HG03045 (cell line): ENCODE results near the gene ARL14.
A peak's percentile ranks its signal among the peaks of the same experiment; 100 is the strongest.

ENCODE experiments used
- ATAC-seq: cut with Tn5 transposase; IDR thresholded peaks from one replicate; pipeline ENCODE4 v1.9.1; 2021; ENCODE audit warnings: mild to moderate bottlenecking, moderate library complexity; ENCODE audit not compliant: unreplicated experiment

ARL14 gene

DNA sequence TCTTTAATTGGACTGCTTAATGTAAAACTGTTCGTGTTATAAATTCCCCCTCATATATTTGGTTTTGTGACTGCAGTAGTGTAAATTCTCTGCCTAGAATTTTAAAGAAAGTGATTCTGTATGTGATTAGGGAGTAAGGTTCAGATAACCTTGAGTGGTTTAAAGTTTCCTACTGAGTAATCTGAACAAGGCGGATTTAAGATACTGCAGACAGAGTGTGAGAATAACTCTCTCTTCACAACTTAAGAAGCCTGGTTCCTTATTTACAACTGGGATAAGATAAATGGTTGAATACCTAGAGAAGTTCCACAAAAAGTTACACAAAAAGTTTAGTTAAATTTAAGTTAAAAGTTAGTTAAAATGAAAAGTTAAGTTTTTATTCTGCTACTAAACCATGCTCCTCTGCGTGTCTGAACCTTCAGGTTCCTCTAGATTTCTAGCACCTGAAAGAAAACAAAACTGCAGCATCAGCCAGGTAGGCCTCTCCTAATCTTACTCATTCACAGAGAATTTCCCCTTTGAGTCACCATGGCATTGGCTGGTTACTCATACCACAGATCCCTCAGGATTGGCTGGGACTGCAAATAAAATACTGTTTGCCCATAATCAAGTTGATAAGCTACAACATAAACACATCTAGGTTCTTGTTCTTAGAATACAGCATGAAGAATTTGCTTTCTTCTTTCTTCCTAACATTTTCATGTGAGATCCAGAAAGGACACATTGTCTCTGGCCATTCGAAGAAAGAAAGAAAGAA lies at the start of gene ARL14:
ARL14 (plus strand) TSS at position 614 of the 757 bp plus-strand sequence. CDS start 187 bp downstream, outside the sequence.
- peak; percentile 49 for ATAC-seq

DNA sequence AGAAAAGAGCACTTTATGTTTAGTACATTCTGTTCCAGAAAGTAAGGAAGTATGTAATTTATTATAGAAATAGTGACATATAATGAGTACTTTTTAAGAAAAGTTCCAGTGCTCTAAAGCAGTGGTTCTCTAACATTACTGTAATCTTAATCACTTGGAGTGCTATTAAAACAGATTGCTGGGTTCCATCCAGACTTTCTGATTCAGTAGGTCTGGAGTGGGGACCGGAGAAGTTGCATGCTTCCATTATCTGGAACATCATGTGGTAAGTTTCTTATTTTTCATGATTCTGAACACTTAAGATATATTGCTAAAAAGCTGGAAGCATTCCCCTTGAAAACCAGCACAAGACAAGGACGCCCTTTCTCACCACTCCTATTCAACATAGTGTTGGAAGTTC lies 47.5 kb upstream of the ARL14 start:
- no peak for ATAC-seq

DNA sequence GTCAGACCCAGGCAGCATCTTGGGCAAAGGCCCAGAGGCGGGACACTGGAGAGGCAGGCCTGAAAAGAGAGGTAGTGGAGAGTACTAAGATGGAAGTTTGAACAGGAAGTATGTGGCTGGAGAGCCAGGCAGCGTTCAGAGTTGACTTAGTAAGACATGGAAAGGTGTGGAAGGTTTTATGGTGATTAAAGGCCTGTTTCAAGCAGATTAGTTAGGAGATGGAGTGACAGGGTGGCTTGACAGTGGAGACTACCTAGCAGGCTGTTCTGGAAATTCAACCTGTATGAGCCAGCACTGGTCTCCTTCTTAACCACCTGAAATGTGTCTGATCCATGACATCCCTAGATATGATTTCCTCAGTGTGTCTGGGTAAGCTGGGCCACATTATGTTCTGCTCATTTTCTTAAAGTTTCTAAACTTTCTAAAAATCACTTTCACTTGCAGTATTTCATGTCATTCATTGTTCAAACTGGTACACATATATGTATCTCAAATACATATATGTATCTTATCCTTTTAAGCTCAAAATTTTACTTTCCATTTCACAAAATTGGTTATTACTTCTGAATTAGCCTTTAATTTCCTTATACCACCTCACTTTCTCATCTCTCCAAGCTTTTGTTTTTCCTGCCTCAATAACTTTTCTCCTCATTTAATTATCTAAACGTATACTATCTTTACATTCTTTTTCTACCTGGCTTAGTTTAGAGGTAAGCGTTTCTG lies 43.4 kb upstream of the ARL14 start:
- ATAC-seq, result no peak

DNA sequence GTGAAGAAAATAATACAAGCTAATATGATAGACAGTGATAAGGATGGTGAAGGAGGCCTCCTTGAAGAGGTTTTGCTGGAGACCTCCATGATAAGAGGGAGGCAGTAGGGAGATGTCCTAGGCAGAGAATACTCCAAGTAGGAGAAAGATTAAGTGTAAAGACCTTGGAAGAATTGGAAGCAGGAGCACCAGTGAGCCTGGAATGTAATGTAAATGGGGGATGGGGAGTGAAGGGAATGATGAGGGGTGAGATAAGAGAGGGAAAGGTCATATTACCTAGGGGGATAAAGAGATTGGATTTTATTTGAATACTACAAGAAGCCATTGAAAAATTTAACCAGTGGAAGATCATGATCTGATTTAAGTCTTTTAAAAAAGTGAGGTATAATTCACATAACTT lies 41.7 kb upstream of the ARL14 start:
- no peak for ATAC-seq

DNA sequence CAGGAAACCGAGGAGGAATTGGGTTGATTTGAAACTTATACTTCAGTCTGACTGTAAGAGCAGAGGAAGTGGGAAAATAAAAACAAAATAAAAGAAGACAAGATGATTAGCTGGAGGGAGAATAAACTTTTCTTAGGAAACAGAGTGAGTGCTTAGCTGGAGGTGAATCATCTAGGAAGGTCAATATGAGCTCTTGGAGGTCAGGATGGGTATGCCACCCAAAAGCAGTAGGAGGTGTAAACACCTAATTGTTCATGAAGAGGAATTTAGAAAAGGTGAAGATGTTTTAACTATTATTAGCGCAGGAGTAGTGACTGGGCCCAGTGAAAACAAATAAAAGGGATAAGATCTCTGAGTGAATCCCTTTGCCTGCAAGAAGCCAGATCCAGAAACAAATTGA lies 39.9 kb upstream of the ARL14 start:
- ATAC-seq, result no peak

DNA sequence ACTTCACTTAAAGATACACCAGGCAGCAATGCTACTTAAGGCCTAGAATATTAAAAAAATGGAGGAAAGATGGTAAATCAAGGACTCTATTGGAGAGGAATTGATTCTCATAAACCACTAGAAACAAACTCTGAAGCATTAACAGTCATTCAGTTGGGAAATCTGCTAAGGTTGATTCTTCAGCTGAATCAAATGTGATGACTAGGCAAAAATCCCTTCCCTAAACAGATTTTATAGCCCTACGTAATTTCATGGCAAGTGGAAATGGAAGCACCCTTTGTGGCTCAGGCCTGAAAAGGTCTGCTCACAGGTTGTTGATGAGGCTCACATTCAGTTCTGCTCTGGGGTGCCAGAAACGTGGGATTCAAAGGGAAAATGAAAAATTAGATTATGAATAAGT lies 38.8 kb upstream of the ARL14 start:
- ATAC-seq, result no peak

DNA sequence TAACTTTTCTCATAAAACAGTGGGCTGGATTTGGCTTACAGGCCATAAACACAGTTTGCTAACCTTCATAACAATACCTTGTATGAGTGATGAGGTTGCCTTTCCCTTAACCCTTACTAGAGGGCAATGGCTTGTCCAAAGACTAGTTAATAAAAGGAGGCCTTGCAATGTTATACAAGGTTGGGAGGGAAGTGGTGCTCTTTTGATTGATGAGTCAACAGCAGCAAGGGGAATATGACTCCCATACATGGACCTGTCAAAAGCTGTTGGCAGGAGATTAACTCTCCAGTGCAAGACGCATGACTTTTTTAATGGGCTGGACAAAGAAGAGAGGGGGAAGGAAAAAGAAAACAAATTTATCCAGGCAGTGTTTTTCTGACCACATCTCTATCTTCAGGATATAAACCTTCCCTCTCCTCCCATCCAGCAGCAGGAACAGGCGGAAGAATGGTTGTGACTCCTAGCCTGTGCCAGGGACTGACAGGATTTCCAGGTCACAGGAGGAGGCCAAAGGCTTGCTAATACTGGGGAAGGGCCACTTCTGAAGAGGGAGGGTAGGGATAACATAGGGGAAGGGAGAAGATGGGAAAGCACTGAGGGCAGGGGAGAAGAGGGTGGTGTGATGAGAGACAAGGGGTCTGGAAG lies 35.2 kb upstream of the ARL14 start:
- ATAC-seq, result no peak

DNA sequence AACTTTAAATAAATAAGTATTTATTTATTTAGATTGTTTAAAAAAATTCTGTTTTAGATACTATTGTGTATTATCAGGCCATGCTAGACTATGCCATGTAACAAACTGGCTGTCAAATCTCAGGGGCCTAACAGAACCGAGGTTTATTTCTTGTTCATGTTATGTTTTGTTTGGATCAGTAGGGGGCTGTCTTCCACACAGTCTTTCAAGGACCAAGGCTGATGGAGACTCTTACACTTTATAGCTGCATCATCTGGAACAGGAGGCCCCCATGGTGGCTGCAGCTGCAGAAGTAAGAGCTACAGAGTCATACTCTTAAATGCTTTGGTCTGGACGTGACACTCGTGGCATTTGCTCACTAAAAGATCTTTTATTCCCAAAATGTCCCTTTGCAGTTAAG lies 33.0 kb upstream of the ARL14 start:
- no peak for ATAC-seq

DNA sequence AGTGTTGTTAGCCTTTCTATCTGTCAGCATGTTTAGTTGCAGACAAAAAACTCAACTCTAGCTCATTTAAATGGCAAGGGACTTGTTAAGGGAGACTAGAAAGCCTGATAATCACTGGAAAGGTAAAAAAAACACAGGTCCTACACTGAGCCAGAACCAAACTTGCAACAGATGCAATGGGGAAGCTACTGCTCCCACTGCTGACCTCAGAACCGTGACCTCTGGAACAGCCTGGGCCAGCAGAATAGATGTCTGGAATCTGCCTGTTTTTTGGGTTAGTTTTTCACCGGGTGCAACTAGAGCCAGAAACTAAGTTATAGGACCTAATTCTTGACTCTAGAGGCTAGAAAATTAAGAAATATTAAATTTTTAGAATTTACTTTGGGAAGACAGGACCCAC lies 32.5 kb upstream of the ARL14 start:
- ATAC-seq, result no peak

DNA sequence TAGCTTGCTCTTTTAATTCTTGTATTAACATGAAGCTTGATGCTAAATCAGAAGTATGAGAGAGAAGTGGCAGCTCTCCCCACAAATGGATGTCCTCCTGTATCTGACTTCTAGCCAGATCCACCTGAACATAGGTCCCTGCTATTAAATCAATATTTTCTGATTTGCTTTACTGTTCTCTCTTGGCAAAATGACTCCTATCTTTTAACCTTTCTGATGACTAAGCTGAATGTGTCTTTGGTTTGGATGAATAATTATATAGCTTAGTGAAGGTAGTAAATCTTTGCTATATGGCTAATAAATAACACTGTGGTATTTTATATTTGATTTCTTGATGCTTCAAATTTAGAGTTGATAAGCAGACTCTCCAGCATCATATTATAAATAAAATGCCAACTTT lies 28.3 kb upstream of the ARL14 start:
- no peak for ATAC-seq

DNA sequence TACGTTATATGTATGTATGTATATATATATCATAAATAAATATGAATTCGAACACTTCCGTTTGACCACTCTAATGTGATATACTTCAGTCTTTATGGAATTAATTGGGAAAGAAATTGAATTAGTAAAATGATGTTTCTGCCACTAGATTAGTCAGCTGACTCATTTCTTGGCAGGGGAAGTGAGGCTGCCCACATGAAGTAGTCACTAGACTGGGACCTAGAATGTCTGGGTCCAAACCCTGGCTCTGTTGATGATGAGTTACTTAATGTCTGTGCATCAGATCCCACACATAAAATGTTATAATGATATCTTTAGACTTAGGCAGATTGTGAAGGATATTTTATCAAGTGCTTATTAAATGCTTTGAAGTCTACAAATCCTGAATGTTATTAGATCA lies 27.4 kb upstream of the ARL14 start:
- no peak for ATAC-seq

DNA sequence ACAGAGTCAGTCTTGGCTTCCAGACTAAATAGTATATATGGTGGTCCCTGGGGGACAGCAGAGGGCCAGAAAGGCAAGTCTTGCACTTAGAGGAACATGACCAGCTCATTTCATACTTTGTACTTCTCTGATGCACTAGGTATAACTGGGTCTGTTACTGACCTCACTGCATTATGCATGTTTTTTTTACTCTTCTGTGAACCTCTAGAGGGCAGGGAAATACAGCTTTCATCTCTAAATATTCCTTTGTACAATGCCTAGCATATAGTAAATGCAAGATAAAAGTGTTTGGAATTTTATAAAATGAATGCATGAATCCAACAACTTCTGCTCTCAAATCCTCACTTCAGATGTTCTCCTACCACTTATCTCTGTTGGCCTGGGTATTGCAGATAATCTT lies 23.4 kb upstream of the ARL14 start:
- no peak for ATAC-seq

DNA sequence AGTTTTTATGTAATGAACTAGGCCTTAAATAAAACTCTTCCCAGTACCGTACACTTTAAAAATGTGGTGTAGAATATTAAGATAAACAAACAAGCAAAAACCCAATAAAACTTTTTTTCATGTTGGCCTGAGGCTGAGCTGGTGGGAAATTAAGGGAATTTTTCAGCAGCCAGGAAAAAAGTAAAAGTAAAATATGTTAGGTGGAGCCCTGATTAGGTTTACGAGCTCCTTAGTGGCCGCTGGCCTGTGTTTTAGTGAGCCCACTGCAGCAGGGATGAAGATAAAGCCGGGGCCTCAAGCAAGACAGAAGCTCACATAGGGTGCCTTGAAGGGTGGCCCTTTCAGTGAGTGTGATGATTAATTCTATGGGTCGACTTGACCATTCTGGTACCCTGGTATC lies 16.1 kb upstream of the ARL14 start:
- no peak for ATAC-seq

DNA sequence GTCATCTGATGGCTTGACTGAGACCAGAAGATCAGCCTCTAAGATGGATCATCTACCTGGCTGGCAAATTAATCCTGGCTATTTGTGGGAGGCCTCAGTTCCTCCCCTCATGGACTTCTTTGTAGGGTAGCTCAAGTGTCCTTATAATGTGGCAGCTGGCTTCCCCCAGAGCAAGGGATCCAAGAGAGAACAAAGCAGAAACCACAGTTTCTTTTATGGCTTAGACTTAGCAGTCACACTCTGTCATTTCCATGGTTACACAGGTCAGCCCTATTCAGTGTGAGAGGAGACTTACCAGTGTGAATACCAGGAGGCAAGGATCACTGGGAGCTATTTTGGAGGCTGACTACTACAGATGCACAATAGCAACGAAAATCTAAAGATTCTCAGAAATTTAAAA lies 15.3 kb upstream of the ARL14 start:
- ATAC-seq, result peak; percentile 35

DNA sequence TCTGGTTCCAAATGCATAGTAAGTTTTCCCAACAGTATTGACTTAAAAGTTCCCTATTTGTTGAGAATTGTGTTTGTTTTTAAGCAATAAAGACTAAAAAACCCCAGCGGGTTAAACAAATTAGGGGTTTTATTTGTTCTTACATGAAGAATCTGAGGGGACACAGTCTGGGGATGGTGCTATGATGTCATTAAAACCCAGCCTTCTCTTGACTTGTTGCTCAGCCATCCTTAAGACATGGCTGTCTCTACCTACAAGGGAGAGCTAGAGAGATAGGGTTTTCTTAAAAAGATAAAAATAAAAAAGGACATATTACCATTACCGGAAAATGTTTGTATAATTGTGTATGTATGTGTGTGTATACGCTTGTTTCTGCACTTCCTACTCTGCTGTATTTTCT lies 11.7 kb upstream of the ARL14 start:
- no peak for ATAC-seq

DNA sequence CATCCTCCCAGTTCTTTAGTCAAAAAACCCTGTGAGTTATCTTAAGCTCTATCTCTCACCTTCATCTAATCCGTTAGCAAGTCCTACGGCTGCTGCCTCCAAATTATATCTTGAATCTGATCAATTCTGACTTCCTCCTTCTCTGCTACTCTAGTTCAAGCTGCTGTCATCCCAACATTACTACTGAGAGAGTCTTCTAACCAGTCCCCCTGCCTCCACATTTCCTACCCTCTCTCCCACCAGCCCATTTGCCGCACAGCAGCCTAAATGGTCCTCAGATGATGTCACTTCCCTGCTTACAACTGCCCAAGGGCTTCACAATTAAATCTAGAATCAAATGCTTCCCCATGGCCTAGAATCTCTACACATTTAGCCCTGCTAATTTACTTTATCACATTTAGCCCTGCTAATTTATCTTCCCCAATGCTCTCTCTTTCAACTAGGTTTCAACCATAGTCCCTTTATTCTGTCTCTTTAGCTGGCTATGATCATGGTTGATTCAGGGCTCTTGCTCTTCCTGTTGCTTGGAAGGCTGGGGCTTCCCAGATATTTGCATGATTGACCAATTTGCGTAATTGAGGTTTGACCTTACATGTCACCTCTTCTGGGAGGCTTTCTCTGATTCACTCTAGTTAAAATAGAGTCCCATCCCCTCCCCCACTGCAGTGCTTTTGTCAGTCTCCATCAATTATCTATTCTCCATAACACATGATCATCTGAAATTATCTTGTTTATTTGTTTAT lies 11.0 kb upstream of the ARL14 start:
- peak; percentile 89 for ATAC-seq

DNA sequence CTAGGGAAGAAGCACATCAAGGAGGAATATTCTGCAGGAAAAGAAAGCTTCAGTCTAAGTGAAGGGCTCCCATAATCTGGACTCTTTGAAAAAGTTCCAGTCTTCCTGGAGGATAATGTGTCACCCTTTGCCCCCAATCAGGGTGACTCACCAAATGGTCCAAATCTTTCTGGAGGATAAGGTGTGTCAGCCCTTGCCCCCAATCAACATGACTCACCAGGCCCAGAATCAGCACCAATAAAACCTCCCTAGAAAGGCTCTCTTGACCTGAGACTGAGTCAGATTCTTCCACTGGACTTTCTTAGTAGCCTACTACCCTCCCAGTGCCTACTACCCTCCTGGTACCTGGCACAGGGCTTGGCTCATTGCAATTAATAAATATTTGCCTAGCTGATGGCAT lies 9.5 kb upstream of the ARL14 start:
- no peak for ATAC-seq

DNA sequence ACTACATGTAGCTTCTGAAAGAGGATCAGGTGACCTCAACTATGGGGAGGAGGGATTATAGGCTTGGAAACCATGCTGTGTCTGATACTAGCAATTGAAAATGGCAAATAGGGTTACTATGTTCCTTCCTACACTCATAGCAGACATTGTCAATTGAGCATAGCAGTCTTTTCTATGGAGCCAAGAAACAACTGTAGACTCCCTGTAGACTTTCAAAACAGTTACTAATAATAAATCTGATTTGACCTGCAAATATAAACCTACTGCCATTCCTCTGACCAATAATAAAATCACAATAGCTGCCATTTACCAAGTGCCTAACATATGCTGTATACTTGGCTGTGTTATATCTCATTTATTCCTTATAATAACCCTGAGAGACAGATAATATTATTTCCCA lies 8.5 kb upstream of the ARL14 start:
- ATAC-seq, result no peak

DNA sequence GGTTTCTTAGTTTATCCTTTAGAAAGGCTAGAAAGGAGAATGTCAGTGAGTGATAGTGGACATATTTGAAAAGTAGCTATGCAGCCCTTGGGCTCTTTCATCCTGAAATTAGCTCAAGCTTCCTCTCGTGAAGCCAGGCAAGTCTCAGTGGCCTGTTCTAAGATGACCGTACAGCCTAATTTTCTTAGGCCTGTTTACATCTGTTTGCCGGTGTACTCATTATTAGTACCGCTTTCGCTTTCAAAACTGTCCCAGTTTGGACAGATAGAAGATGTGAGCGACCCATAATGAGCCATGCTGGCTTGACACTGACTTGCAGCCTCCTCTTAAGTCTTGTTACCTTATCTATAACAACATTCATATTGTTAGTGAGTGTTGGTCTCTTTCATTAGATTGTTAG lies 5.7 kb upstream of the ARL14 start:
- peak; percentile 92 for ATAC-seq

DNA sequence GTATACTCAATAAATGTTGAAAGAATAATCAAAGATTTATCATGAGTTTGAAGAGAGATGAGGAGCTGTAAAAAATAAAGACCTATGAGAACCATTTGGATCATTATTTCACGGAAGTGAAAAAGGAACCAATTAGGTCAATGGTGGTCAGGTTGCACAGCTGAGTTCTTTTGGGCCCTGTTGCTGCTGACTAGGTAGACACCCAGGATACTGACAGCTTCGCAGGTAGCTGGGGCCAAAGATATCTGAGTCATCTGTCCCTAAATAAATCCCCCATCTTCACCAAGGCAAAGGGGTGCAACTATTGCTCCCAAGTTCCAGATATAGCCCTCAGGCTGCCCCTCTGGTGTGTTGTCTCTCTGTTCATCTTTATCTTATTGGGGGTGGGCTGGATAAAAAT lies 5.0 kb upstream of the ARL14 start:
- no peak for ATAC-seq

DNA sequence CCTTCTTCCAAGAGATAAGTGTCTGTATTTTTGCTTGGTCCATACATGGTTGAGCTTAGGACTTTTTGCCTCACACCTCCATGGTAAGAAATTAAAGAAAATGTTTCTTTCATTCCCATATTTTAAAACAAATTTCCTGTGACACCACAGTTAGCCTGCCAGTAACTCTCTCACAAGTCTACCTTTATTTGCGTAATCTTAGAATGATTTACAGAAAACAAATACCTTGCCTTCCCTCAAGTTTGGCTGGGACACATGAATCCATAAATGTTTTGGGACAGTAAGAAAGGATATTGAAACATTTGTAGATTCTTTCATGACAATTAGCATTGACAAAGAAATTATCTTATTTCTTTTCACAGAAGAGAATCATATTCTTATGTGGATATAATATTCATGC lies 3.8 kb upstream of the ARL14 start:
- ATAC-seq, result no peak
